PC-9 (cell line): Measurements from ENCODE around the gene PYGO1.

Experiments
- EZH2 ChIP-seq: fragments of 200-600 bp; sonication (generic); IDR thresholded peaks from 2 replicates; pipeline ENCODE4 v1.8.0; 2017; ENCODE audit warnings: antibody characterized with exemption, low read depth
- TF ChIP-seq, protein P1 (sequence below): fragments of 200-600 bp; sonication (generic); conservative IDR thresholded peaks from 2 replicates; pipeline ENCODE4 v1.6.1; 2017; ENCODE audit warnings: mixed run types, antibody characterized with exemption, mild to moderate bottlenecking, moderate library complexity

DNA sequence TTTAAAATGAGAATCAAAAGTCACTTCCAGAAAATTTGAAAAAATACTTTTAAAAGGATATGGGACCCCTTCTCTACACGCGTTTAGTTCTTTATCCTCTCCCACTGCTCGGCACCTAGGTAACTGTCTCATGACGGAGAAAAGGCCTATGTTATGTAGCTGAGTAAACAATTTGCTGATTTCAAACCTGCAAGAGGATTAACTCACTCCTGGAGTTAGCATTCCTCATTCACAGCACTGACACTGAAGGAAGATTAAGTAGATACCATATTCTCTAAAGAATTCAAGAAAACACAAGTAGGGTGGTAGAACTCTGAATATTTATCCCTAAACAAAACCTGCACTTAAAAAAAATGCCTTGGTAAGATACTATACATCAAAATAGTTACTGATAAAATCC, 30.2 kb upstream of the PYGO1 start:
- TF ChIP-seq, protein P1, sequence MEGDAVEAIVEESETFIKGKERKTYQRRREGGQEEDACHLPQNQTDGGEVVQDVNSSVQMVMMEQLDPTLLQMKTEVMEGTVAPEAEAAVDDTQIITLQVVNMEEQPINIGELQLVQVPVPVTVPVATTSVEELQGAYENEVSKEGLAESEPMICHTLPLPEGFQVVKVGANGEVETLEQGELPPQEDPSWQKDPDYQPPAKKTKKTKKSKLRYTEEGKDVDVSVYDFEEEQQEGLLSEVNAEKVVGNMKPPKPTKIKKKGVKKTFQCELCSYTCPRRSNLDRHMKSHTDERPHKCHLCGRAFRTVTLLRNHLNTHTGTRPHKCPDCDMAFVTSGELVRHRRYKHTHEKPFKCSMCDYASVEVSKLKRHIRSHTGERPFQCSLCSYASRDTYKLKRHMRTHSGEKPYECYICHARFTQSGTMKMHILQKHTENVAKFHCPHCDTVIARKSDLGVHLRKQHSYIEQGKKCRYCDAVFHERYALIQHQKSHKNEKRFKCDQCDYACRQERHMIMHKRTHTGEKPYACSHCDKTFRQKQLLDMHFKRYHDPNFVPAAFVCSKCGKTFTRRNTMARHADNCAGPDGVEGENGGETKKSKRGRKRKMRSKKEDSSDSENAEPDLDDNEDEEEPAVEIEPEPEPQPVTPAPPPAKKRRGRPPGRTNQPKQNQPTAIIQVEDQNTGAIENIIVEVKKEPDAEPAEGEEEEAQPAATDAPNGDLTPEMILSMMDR, result no peak
- no peak for TF ChIP-seq EZH2
